HG02852 (cell line): Measurements from ENCODE around the gene HKDC1.
"Not testable (repeated sequence)": the region's sequence is repeated elsewhere in the genome, so short reads cannot be mapped to it uniquely, and the experiment has no call there.

Experiments used
- ATAC-seq: cut with Tn5 transposase; IDR thresholded peaks from one replicate; pipeline ENCODE4 v1.9.1; 2021; ENCODE audit warnings: mild to moderate bottlenecking, moderate library complexity; ENCODE audit not compliant: unreplicated experiment

HKDC1 gene

DNA sequence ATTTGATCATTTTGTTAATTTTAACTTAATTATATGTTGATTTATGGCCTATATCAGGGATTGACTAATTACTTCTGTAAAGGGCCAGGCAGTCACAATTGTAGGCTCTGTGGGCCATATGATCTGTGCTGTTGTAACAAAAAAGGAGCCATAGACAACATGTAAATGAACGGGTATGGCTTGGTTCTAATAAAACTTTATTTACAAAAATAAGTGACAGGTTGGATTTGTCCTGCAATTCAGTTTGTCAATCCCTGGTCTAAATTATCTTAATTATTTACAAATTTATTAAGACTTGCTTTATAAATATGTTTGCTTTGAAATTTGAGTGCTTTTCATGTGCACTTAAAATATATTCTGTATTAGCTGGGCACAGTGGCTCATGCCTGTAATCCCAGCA, 55.3 kb downstream of the HKDC1 start:
- ATAC-seq = no peak

DNA sequence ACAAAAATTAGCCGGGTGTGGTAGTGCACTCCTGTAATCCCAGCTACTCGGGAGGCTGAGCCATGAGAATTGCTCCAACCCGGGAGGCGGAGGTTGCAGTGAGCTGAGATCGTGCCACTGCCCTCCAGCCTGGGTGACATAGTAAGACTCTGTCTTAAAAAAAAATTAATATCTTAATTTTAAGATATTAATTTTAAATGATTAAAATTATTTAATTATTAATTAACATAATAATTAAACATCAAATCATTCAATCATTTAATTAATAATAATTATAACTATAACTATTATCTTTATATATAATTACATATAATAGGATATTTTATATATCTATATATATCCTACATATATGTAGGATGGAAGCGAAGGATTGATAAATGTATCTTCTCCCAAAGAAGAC, 56.4 kb downstream of the HKDC1 start:
- ATAC-seq = no peak

DNA sequence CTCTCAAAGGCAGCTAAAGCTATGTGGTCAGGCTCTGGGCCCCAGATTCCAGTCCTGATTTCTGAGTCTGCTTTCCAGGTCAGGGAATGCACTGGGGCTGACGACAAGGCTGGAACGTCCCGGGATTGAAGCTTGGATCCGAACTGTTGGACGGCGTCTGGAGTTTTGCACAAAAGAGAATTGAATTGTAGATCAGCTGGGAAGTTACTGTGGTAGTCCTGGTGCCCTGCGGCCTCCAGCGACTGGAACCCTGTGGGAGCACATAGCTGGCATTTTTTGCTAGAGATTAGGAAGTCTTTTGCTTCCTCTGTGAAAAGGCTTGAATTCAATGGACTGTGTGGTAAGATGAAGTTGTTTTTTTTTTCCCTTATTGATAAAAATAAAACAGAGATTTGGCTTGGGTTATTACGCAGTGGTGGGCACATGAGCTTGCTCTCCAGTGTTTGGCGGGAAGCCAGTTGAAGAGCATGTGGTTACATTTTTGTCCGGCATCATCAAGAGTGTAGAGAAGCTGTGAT, 58.4 kb downstream of the HKDC1 start, which contains the start of gene HK1:
Gene HK1, plus strand, starts transcription at position 51 of the 518 bp plus-strand sequence.
- ATAC-seq = no peak

DNA sequence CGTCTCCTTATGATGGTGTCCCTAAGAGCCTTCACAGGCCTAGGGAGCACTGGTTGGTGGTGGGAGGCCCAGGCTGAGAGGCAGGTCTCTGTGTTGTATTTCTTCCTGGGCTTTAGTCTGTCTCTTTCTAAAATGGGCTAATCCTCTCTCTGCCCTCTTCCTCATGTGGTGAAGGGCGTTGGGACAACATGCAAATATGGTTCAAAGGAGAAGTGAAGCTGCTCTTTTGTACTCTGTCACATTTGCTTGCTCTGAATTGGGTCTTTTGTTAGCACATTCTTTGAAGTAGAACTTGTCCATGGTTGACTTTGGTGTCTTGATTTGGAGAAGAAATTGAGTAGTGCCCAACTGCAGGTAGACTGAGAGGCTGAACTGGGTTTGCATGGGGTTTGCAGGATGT, 59.0 kb downstream of the HKDC1 start:
- no peak for ATAC-seq

DNA sequence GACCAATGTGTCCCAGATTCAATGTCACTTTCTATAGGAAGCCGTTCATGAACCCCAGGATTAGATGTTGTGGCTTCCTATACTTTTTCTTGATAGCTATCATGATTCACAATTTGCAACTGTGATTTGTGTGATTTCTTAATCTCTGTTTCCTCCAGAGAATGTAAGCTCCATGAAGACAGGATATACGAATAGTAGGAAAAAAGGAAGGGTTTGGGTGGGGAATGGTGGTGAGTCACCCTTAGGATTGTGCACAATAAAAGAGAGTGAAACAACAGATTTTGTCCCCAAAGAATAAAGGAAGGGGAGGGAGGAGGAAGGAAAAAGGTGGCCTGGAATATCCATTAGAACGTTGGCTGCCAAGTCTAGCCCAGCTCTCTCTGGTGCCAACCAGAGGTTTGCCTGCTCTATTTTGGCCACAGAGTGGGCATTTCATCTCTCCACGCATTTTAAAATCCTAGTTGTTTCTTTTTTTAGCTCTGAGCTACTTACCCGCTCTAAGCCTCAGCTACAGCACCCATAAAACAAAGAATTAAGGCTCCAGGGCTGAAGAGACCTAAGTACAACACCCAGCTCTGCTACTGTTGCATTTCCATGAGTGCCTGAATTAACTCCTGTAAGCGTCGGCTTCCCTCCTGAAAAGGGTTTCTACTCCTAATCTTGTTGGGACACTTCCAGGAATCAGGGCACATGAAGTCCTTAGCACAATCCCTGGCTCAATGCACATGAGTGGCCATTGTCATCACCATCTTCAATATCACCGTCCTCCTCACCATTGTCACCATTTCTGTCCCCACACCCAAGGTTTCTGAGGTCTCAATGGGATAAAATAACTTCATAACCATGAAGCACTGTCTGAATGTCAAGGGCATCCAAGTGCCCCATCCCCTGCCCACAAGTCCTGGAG, 61.6 kb downstream of the HKDC1 start:
- ATAC-seq = no peak

DNA sequence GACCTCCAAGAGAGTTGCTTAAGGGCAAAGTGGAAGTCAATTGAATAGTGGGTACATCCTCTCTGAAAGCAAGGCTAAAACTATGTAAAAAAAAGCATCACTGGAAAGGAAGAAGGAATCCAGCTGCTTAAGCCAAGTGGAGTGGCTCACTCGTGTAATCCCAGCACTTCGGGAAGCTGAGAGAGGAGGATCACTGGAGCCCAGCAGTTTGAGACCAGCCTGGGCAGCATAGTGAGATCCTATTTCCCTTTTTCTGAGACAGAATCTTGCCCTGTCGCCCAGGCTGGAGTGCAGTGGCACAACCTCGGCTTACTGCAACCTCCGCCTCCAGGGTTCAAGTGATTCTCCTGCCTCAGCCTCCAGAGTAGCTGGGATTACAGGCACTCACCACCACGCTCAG, 64.3 kb downstream of the HKDC1 start:
- not testable (repeated sequence) for ATAC-seq

DNA sequence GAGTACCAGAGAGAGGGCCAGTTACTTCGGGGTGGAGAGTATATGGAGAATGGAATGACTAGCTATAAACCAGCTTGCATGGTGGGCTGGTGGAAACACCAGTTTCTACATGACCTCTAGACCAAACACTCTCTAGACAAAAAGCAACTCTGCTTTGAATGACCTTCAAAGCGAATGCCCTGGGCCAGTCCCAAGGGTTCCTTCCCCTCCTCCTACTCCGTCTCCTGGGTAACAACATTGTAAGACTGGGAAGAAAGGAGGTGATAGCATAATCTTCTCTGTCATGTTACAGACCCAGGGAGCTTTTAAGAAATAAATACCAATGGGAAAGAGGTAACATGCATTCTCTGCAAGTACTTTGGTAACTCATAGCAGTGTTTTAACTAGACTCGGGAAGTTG, 65.6 kb downstream of the HKDC1 start:
- ATAC-seq = no peak

DNA sequence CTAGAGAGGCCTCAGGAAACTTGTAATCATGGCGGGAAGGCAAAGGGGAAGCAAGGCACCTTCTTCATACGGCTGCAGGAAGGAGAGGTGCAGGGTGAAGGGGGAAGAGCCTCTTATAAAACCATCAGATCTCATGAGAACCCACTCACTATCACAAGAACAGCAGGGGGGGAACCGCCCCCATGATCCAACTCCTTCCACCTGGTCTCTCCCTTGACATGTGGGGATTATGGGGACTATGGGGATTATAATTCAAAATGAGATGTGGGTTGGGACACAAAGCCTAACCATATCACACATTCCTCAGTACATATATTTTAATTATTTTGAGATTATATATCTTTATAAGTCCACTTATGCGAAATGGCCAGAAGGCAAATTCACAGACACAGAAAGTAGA, 67.0 kb downstream of the HKDC1 start:
- no peak for ATAC-seq

DNA sequence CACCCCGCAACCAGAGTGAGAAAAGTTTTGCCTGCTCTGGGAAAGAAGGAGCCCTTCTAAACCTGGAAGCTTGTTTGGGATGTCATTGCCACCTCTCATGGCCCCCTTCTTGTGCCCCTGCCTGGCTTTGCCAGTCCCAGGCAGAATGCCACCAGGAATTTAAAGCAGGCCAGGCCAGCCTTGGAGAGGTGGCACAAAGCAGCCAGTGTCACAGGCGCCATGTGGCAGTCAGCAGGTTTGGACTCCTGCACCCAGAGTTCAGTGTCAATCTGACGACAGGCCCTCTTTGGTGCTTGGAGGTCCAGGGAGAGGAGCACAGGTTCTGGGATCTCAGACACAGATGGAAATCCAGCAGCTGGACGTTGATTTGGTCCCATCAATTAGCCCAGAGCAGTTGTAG, 70.9 kb downstream of the HKDC1 start:
- no peak for ATAC-seq

DNA sequence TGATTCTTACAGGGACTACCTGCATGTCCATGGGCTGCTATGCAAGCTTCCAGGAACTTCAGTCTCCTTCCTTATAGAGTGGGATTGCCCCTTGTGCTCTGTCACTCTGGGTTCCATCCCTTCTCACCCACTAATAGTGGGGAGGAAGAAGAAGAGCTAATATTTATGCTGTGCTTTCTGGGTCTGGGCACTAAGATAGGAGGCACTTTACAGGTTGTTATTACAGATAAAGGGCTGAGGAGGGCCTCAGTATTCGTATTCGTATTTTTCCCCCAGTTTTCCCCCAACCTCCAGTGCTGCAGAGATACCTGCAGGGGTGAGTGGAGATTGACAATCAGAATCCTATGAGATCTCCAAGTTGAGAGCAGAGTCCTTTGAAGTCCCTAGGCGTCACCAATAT, 72.3 kb downstream of the HKDC1 start:
- ATAC-seq = no peak

DNA sequence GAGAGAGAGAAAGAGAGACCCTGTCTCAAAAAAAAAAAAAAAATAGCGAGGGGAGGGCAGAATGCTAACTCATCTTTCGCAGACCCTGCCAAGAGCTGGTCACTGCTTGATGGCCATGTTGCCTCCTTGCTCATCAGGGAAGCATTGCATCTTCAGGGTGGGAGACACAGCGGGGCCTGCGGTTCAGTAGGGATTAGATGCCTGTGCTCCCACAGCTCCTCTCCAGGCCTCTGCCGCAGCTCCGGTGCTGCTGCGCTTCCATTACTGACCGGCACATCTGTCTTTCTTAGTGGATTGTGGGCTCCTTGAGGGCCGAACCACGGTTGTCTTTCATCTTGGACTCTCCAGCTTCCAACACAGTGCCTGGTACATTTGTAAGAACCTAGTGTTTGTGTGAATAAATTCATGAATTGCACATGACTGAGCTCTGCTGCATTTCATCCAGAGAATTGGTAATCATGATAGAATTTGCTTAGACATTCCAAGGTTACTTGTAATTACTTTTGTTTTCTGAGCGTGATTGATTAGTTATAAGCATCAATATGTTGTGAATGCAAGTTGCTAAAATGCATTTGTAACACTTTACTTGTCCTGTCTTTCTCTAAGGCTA, 75.0 kb downstream of the HKDC1 start:
- no peak for ATAC-seq

DNA sequence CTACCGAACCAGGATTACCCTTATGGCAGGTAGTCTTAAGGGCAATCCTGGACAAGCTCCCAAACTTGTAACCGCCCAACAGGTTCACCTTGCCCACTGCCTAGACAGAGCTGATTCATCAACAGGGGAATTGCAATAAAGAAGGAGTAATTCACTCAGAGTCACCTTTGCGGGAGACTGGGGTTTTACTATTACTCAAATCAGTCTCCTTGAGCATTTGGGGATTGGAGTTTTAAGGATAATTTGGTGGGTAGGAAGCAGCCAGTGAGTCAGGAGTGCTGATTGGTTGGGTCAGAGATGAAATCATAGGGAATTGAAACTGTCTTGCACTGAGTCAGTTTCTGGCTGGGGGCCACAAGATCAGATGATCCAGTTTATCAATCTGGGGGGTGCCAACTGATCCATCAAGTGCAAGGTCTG, 83.5 kb downstream of the HKDC1 start:
- ATAC-seq = no peak

DNA sequence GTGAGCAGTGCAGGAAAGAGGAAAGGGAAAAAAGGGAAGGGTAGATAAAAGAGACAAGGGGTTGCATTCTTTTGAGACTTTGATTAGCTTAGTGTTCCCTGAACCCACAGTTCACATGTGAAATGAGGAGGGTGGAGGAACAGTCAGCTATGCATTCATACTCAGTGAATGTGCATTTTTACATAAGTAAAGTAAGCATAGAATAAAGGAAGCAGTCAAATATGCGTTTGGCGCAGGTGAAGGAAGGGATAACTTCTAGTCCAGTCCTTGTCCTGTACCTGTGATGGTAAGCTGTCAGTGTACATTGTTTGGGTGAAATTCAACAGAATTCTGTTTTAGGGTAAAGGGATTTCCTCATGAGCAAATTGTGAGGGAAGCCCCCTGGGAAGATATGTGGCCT, 86.3 kb downstream of the HKDC1 start:
- ATAC-seq = no peak

DNA sequence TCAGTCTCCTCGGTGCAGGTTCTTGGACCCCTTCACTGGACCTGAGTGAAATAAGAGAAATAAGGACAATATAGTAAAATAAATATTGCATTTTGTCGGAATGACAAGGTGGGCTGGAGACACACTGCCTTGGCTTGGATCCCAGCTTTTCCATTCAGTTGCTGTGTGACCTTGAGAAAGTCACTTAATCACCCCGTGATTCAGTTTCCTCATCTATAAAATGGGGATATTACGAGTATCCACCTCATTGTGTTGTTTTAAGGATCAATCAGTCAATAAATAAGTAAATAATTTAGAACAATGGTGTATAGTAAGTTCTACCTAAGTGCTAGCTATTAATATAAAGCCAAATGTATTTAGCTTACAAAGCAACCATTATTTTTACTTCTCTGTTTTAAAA, 87.3 kb downstream of the HKDC1 start:
- no peak for ATAC-seq

DNA sequence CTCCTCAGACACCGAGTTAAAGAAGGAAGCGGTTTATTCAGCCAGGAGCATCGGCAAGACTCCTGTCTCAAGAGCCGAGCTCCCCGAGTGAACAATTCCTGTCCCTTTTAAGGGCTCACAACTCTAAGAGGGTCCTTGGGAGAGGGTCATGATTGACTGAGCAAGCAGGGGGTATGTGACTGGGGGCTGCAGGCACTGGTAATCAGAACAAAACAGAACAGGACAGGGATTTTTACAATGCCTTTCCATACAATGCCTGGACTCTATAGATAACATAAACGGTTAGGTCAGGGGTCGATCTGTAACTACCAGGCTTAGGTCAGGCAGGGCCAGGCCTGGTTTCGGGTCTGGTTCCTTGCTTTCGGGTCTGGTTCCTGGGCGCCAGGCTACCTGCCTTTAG, 88.2 kb downstream of the HKDC1 start:
- ATAC-seq = not testable (repeated sequence)

DNA sequence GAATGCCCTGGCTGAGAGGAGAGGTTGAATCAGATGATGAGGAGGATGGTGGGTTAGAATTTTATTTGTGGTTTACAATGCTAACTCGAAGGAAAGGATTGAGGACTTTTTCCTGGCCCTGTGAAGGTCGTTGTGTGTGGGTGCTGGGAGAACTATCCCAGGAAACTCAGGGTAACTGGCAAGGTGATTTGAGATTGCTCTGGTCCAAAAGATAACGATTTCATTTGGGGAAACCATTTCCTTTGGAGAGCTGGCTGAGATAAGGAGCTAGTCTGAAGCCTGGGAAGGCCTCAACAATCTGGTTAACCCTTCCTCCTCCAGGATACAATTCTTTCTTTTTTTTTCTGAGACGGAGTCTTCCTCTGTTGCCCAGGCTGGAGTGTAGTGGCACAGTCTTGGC, 91.2 kb downstream of the HKDC1 start:
- no peak for ATAC-seq

DNA sequence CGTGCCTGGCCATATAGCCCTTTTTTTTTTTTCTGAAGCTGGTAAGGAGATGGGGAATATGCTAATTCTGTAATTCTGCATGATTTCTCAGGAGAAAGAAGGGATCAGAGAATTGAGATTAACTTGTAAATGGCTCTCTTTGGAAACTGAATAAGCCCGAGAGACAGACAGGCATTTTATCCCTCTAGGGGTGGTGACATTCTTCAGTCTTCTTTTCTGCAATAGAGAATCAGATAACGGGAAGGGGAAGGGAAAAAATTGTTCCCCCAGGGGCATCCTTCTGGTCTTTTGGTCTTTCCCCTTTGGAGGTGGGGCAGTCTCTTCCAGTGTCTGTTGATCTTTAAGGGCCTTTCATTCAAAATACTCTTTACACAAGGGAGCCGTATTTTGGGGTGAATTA, 92.4 kb downstream of the HKDC1 start:
- ATAC-seq = no peak

DNA sequence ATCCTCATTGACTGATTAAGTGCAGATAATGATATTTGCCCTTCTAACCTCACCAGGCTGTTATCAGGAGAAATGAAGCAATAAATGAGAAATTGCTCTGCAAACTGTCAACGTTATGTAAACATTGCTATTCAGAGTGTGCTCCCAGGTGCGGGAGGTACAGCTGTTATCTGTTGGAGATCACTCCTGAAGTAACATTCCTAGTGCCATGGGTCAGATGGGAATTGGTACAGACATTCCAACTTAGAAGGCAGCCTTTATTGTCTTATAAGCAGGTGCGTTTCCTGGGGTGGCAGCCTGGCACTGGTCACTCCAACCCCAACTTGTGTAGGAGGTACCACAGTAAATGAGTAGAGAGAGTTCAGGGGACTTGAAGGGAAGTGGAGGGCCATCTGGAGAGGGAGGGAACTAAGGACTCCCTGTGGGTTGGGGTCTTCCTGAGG, 95.0 kb downstream of the HKDC1 start:
- ATAC-seq = no peak

DNA sequence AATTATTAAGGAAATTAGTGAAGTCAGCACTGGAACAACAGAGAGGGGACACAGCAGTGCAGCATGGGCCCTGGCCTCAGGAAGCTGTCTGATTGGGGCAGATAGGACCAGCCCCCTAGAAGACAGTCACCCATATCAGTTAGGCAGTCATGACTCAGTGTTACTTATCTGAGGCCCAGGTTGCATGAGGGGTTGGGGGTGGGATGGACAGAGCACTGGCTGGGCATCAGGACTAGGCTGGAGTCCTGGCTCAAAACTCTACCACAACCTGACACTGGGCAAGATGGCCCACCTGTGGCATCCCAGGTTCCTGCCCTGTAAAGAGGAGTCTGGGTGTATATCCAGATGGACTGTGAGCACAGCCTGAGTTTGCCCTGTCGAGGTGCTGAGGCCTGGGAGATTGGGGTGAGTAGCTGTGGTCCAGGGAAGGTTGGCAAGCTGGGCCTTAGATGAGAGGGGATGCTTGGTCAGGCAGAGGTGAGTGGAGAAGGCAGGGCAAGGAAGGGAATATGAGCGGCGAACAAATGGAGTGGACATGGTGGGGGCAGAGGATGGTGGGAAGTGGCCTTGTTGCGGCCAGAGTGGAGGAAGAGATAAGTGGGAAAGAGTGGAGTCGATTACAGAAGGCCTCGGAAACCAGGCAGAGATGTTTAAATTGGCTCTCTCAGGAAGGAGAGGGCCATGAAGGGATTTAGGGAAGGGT, 95.6 kb downstream of the HKDC1 start:
- no peak for ATAC-seq

DNA sequence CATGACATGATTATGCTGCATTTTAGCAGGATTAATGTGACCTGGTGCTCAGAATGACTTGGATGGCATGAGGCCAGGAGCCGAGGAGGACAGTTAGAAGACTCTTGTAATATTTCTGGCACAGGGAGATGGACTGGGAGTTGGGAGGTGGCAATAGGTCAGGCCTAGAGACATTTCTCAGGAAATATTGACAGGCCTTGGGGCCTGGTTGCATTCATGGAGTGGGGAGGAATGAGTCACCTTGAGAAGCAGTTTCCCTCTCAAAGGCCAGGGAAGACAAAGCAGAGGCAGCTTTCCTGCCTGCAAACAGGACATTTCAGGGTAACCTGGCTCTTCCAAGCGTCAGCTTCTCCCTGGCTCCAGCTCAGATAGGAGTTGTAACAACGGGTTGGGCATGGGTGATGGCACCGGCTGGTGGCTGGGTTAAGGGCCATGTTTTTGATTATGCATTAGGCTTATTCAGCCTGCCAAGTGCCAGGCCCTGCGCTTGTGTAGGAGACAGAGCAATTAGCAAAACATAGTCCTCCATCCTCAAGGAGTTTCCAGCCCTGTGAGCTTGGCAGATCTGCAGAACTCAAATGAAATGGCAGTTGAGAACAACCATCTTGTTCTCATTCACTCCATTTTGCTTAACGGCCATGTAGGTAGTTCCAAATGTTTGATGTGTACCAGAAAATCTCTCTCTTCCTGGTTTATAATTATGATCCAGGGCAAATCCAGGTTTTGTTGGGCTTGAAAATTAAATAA, 96.4 kb downstream of the HKDC1 start:
- ATAC-seq = no peak
